GM10847 (cell line): ENCODE measurements around the gene SMPD2.
A peak's percentile ranks its signal among the peaks of the same experiment; 100 is the strongest.

Source experiments
- POLR2A ChIP-seq: IDR thresholded peaks from 2 replicates; pipeline ENCODE4 v1.6.1; 2011; ENCODE audit not compliant: insufficient read length; ENCODE audit errors: extremely low read depth

The SMPD2 gene

DNA sequence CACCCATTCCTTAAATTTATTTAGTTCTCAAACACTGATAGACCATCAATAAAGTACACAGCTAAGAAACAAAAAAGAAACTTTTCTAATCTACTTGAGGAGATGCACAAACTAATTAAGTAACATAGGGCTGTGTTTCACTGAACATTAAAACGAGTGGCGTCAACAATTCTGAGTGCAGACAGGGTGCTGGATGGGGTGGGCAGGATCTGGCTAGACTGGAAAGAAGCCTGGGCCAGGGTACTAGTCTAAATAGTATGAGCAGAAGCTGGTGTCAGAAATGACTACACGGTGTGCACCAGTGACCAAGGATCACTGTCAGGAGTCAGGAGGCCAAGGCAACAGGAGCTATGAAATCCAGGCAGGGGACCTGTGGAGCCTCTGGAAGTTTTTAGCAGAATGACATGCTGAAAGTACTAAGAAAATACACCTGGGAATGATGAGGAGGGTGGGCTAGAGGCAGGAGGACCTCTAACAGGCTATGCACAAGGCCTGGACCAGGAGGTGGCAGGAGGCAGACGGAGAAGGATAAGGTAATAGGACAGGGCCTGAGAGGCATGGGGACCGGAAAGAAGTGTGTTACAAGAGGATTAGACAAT lies 29.2 kb downstream of the SMPD2 start:
- no peak for TF ChIP-seq POLR2A

- no peak for TF ChIP-seq POLR2A
Measured at GRCh38 chr6:109471105-109471810, 30.7 kb downstream of the SMPD2 start.

DNA sequence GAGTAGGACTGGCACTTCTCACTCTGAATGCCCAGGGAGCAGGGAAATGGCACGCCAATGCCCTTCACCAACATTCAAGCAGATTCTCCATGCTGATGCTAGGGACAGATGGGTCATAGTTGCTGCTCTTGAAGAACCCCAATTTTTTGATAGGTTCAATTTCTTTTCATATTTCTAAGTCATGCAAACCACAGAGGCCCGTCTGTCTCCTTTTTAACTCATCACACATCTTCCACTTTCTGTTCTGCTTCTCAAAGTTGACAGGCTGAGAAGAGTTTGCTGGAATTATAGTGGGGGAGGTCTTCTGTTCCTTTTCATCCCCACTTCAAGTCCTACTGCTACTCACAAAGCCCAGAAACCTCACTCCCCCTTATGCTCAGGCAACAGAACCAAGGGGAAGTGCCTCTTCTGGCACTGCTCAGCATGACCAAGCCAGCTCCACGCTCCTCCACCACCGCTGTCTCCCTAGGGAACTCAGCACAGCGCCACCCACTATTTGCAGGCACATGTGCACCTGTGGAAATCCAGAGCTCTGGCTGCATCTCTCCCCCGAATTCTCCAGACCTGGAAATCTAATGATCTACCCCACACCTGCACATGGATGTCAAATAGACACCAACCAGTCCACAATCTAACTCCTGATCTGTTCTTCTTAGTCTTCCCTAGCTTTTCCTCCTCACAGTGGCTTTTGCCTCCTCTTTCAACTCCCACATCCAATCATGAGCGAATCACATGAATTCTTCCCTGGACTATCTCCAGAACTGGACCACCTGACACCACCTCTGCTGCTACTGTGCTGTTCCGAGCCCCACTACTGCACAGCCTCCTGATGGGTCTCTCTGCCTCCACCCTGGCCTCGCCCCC lies 31.8 kb downstream of the SMPD2 start:
- TF ChIP-seq POLR2A = no peak

GRCh38 chr6:109473120-109473519 lies 32.6 kb downstream of the SMPD2 start:
- TF ChIP-seq POLR2A = no peak

DNA sequence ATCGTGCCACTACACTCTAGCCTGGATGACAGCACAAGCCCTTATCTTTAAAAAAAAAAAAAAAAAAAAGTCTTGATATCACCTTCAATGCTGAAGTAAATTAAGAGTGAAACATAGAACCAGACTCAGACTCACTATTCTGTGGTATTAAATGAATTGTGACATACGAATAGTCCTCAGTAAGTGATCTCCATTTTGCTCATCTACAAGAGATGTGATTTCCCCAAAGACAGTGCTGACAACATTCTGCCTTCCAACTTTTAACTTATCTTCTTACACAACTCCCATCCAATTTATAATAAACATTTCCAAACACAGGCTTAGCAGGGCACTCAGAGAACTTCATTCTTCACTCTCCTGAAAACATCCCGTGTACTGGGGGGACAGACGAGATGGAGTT lies 34.5 kb downstream of the SMPD2 start:
- TF ChIP-seq POLR2A = no peak

GRCh38 chr6:109475625-109476024 lies 35.1 kb downstream of the SMPD2 start:
- no peak for TF ChIP-seq POLR2A

GRCh38 chr6:109477184-109477583 lies 36.7 kb downstream of the SMPD2 start:
- no peak for TF ChIP-seq POLR2A

DNA sequence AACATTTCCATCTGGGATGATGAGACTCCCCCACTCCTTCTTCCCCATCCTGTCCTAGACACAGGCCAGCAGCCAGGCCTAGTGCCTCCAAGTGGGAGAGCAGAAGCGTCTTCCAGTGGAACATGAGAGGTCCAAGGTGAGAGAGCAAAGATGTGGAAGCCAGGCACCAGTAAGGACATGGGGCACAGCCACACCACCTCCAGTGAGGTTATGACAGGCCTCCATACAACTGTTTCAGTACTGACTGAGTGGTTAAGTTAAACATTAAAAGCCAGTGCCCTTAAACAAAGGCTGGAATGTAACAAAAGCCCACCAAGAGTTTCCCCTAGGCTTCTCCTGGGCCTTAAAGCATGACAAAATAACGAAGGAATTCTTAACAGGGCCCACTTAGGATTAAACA lies 37.2 kb downstream of the SMPD2 start:
- no peak for TF ChIP-seq POLR2A

GRCh38 chr6:109478222-109478805 lies 37.8 kb downstream of the SMPD2 start:
- no peak for TF ChIP-seq POLR2A

- no peak for TF ChIP-seq POLR2A
Measured at GRCh38 chr6:109478841-109479624, 38.5 kb downstream of the SMPD2 start.

- no peak for TF ChIP-seq POLR2A
Measured at GRCh38 chr6:109480993-109481480, 40.5 kb downstream of the SMPD2 start.

DNA sequence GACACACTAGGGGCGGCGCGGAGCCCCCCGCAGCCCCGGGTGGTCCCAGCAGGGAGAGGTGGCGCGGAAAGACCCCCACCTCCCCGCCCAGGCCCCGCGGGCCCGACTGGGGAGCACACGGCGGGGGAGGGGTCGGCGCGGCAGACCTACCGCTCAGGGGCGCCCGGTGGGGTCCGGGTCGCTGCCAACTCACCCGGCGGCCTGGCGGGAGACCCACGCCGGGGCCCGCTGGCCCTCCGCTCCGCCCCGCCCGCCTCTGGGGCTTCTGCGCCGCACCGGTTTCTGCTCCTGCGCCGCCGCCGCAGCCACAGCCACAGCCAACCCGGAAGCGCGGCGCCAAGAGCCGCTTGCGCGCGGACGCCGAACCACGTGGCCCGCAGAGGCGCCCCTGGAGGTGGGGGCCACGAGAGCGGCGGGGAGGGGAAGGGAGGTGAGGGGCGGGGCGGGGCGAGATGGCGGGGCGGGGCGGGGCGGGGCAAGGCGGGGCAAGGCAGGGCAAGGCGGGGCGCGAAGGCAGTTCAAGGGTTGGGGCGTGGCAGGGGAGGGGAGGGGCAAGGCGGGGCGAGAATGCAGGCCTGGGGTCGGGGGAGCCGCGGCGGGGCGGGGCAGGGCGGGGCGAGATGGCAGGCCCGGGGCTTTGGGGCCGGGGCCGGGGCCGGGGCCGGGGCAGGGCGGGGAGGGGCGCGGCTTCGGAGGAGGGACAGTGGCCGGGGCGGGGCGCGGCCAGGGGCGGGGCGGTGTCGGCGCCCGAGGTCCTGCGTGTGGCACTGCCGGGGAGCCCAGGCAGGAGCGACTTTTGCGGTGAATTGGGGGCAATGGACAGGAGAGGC lies 42.6 kb downstream of the SMPD2 start, which contains the start of gene ZBTB24:
Gene ZBTB24, minus strand, starts transcription at position 315 of the 830 bp plus-strand sequence. CDS start 1,193 bp downstream, outside the sequence.
- TF ChIP-seq POLR2A = peak; percentile 46

DNA sequence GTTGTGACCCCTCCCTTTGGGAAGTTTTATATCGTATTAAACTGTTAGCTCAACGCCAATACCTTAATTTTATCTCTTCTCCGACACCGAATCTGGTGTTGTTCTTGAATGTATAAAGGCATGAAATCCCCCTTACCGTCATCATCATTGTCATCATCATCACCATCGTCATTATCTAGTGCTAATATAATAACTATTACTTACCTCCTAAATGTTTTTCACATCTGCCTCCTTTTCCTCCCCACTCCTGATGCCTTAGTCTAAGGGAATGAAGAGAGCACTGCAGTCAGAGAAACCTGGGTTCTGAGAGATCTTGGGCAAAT lies 43.2 kb downstream of the SMPD2 start:
- TF ChIP-seq POLR2A = no peak

GRCh38 chr6:109484122-109484521 lies 43.6 kb downstream of the SMPD2 start:
- no peak for TF ChIP-seq POLR2A
